Lower leg skin (tissue), 4 donors: ENCODE data around the gene SMC3. TPM values are rescaled to one million over a fixed set of nuclear protein-coding genes. Genes with fewer than 3 reads are reported as not detected.

ENCODE experiments used
- DNase-seq, 2 donors: peaks; one replicate each; pipeline ENCODE4 v3.0.0-alpha.2; 2019; ENCODE audit warnings: low spot score in 2 of 2
- H3K4me3 ChIP-seq: fragments of 200-600 bp; sonication (generic); 2 replicates; pipeline ENCODE4 v1.5.1; 2017; ENCODE audit warnings: mild to moderate bottlenecking, low read depth; ENCODE audit not compliant: poor library complexity, severe bottlenecking
- POLR2A ChIP-seq, 2 donors: fragments of 450-650 bp; IDR thresholded peaks; one replicate each; pipeline ENCODE4 v1.6.1; 2016 to 2017; ENCODE audit warnings: antibody characterized with exemption in 2 of 2, mild to moderate bottlenecking in 1 of 2, moderate library complexity in 1 of 2
- WGBS, 2 donors: methylation state at CpG; one replicate each; pipeline ENCODE4 v1.1.5; 2018; 5-methylcytosine and 5-hydroxymethylcytosine counted together
- intact Hi-C: fragments of 100-400 bp; cut with DNase I; formaldehyde crosslinking; loops from one replicate; pipeline ENCODE4 v1.15.0; 2023; ENCODE audit warnings: low total_unique reads
- total RNA-seq, 4 donors: library from RNA; depleted of rRNA; stranded (reverse); fragments of >200 nt; gene quantifications; one replicate each; pipeline ENCODE4 v1.1.0, GENCODE V29; 2016
- TF ChIP-seq, protein P1 (sequence below), 3 donors: fragments of 450-650 bp; IDR thresholded peaks; one replicate each; pipeline ENCODE4 v1.5.1; 2016; ENCODE audit warnings: antibody characterized with exemption in 3 of 3, mild to moderate bottlenecking in 3 of 3, moderate library complexity in 2 of 3

Gene SMC3
- total RNA-seq, 4 donors from 2014 or later = 23.7 to 31.6 (median 30.5) TPM

DNA sequence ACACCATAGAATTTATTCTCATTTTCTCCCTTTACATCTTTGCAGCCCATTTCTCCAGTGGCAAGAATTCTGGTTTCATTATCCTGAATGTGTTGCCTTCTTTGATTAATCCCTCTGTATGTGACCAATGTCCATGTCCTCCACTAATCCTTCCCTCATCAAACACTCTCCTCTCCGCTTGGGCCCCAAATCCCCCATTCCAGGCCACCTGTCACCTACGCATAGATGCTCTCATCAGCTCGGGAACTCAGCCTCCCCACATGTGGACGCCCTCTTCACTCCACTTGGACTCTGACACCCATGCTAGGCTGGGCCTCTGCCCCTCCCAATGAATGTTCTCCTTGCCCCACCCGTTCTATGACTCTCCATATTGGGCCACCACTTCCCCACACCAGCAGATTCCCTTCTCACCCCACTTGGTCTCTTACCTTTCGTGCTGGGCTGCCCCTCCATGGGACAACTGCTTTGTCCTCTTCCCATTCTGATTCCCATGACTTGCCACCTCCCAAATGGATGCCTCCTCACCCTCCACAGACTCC is 57.9 kb downstream of the SMC3 start:
- TF ChIP-seq, protein P1, sequence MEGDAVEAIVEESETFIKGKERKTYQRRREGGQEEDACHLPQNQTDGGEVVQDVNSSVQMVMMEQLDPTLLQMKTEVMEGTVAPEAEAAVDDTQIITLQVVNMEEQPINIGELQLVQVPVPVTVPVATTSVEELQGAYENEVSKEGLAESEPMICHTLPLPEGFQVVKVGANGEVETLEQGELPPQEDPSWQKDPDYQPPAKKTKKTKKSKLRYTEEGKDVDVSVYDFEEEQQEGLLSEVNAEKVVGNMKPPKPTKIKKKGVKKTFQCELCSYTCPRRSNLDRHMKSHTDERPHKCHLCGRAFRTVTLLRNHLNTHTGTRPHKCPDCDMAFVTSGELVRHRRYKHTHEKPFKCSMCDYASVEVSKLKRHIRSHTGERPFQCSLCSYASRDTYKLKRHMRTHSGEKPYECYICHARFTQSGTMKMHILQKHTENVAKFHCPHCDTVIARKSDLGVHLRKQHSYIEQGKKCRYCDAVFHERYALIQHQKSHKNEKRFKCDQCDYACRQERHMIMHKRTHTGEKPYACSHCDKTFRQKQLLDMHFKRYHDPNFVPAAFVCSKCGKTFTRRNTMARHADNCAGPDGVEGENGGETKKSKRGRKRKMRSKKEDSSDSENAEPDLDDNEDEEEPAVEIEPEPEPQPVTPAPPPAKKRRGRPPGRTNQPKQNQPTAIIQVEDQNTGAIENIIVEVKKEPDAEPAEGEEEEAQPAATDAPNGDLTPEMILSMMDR (IDR thresholded peaks at IDR 0.05) = no peak
- no peak for TF ChIP-seq POLR2A (IDR thresholded peaks at IDR 0.05)
- no peak for DNase-seq
- no peak overlapping the region for H3K4me3 ChIP-seq
- WGBS, 2 donors = 92 to 94% methylated on average over 6 of the region's 6 CpGs
- intact Hi-C loops = no loop called here

DNA sequence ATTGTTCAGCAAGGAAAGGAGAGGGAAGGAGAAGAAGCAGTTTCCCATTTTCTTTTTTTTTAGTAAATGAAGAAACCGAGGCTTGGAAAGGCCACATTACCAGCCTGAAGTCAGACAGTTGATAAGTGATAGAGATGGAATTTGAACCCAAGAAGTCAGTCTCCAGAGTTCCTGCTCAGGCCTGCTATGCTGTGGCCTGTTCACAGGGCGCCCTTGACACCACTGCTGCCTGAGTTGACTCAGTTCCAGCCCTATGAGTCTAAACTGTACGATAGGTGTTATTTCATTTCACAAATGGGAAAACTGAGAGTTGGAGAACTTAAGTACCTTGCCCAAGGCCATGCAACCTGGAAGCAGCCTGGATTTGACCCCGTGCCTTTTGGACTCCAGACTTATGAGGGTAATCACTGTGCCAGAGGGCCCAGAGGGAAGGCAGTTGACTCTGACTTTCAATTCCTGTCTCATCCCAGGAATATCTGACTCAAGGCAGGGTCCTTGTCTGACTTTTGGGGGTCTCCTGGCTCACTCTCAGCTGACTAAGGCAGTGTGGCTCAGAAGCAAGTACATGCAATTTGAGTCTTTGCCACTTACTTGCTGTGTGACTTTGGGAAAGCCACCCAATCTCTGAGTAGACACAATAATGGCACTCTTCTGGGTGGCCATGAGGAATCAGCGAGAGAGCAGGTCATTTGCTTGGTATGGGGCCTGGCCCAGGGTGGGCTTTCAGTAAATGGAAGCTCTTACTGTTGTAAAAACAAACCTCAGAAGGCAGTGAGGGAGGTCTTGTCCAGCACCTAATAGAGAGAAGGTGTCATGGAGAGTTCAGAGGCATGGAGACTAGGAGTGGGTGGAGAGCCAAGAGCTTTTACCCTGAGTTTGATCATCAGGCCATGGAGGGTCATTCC is 58.7 kb downstream of the SMC3 start:
- TF ChIP-seq, protein P1 (IDR thresholded peaks at IDR 0.05) = no peak
- no peak for TF ChIP-seq POLR2A (IDR thresholded peaks at IDR 0.05)
- 81 to 88% methylated on average over 5 of the region's 5 CpGs for WGBS, 2 donors
- no peak overlapping the region for H3K4me3 ChIP-seq
- intact Hi-C loops = no loop called here
- no peak for DNase-seq

DNA sequence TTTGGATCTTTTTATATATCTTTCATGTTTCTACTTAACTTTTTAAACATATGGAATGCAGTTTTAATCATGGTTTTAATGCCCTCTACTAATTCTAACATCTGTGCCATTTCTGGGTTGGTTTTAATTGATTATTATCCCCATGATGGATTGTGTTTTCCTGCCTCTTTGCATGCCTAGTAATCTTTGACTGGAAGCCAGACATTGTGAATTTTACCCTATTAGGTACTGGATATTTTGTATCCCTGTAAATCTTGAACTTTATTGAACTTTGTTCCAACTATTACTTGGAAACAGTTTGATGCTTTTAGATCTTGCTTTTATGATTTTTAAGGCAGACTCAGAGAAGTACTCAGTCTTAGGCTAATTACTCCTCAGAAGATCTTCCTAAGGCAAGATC is 60.7 kb downstream of the SMC3 start:
- no peak overlapping the region for H3K4me3 ChIP-seq
- no peak for DNase-seq
- TF ChIP-seq, protein P1 (IDR thresholded peaks at IDR 0.05) = no peak
- TF ChIP-seq POLR2A (IDR thresholded peaks at IDR 0.05) = no peak
- intact Hi-C loops = no loop called here

DNA sequence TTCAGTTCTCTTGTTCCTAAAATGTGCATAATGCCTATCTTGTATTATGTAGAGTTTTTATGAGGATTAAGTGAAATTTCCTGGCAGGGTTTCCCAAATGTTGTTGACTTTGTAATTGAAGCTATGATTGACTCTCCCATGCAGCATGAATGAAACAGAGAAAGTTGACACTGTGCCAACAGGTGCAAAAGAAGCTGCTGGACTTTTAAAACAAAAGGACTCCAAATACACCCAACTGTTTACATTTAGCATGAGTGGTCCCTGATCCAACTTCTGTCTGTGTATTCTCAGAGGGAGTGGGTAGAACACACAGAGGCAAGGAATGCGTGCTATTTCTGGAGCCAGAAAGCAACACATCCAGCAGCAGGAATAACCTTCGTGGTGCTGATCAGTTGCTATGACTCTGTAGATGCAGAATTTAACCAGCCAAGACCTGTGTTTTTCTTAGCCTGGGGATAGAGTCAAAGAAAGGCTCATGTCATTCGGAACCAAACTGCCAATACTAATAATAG is 62.2 kb downstream of the SMC3 start:
- WGBS, 2 donors = 30 to 54% methylated on average over 3 of the region's 3 CpGs
- no peak for TF ChIP-seq POLR2A (IDR thresholded peaks at IDR 0.05)
- TF ChIP-seq, protein P1 (IDR thresholded peaks at IDR 0.05) = no peak
- DNase-seq = no peak

DNA sequence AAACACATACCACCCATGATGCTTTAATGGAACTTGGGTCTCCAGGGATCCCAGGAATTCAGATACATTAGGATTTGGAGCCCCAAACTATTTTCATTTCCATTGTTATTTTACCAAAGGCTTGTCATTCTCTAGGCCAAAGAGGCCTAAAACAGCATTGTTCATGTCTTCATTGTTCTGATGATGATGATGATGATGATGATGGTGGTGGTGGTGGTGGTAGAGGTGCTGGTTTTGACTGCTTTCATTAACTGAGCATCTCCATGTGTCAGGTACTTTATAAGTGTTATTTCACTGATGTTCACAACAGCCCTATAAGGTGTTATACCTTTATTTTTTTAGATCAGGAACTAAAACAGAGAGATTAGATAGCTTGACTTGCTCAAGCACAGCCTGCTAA is 64.4 kb downstream of the SMC3 start:
- H3K4me3 ChIP-seq = no peak overlapping the region
- intact Hi-C loops = no loop called here
- no peak for DNase-seq
- TF ChIP-seq, protein P1 (IDR thresholded peaks at IDR 0.05) = no peak
- no peak for TF ChIP-seq POLR2A (IDR thresholded peaks at IDR 0.05)

More for the DNA sequence above, 62.2 kb downstream of the SMC3 start:
- H3K4me3 ChIP-seq = no peak overlapping the region
- intact Hi-C loops = no loop called here
